ENCODE measurements around the gene NEK6. TPM values are rescaled to one million over a fixed set of nuclear protein-coding genes. Genes with fewer than 3 reads are reported as not detected.

Gene NEK6
- total and polyA plus RNA-seq, 10 donors: 11.2 to 71.3 (median 41.1) TPM

GRCh38 chr9:124216474-124217176, 41.1 kb upstream of the NEK6 start:
- no peaks in the 10 kb centered on the region for H3K36me3 ChIP-seq
- TF ChIP-seq, protein P1, sequence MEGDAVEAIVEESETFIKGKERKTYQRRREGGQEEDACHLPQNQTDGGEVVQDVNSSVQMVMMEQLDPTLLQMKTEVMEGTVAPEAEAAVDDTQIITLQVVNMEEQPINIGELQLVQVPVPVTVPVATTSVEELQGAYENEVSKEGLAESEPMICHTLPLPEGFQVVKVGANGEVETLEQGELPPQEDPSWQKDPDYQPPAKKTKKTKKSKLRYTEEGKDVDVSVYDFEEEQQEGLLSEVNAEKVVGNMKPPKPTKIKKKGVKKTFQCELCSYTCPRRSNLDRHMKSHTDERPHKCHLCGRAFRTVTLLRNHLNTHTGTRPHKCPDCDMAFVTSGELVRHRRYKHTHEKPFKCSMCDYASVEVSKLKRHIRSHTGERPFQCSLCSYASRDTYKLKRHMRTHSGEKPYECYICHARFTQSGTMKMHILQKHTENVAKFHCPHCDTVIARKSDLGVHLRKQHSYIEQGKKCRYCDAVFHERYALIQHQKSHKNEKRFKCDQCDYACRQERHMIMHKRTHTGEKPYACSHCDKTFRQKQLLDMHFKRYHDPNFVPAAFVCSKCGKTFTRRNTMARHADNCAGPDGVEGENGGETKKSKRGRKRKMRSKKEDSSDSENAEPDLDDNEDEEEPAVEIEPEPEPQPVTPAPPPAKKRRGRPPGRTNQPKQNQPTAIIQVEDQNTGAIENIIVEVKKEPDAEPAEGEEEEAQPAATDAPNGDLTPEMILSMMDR (IDR thresholded peaks at IDR 0.05 in 8 of 11, conservative IDR thresholded peaks at IDR 0.05 in 3 of 11): no peak
- TF ChIP-seq POLR2AphosphoS5 (IDR thresholded peaks at IDR 0.05): peak; percentile 34 to 63 (median 60)
- no peak for TF ChIP-seq POLR2A (IDR thresholded peaks at IDR 0.05)
- H3K4me1 ChIP-seq: peaks cover 50 to 98% (median 83%) of the 10 kb centered on the region in 6 donors
- H3K4me3 ChIP-seq: peak overlapping the region in 1 of 8 donors; percentile 48
- 13 to 33% (median 19%) methylated on average over 8 to 9 of the region's 9 CpGs for WGBS, 5 donors
- intact Hi-C loops (cut with DNase I; ENCODE audit: low total_unique reads): no loop called here
- H3K27ac ChIP-seq: peak overlapping the region; percentile 57 to 91 (median 87)
- H3K9me3 ChIP-seq: no peaks in the 10 kb centered on the region
- H3K27me3 ChIP-seq (replicated peaks in 1 of 7): no peaks in the 10 kb centered on the region
- DNase-seq: peak; percentile 93

DNA sequence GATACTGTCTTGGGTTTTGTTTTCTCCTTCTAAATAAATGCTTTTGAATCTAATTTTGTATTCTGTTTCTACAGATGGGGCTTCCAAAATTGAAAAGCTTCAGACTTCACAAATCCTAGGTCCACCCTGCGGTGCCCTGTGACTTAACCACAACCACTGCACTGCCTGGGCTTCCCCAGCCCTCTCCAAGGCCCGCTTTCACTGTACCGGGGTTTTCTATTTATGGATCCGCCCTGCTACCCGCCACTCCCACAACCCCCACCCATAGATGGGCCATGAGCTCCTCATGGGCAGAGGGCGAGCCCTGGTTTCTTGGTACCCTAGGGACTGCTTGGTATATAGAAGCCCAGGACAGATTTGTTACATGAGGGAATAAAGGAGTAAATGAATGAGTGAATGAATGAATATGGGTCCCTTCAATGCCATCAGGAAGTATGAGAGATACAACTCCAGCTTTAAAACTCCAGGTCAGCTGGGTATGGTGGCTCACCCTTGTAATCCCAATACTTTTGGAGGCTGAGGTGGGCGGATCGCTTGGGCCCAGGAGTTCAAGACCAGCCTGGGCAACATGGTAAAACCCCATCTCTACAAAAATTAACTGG, 39.8 kb upstream of the NEK6 start:
- peak overlapping the region; percentile 21 to 91 (median 87) for H3K27ac ChIP-seq
- DNase-seq: peak; percentile 82
- H3K4me1 ChIP-seq: peaks cover 50 to 100% (median 92%) of the 10 kb centered on the region in 6 donors

DNA sequence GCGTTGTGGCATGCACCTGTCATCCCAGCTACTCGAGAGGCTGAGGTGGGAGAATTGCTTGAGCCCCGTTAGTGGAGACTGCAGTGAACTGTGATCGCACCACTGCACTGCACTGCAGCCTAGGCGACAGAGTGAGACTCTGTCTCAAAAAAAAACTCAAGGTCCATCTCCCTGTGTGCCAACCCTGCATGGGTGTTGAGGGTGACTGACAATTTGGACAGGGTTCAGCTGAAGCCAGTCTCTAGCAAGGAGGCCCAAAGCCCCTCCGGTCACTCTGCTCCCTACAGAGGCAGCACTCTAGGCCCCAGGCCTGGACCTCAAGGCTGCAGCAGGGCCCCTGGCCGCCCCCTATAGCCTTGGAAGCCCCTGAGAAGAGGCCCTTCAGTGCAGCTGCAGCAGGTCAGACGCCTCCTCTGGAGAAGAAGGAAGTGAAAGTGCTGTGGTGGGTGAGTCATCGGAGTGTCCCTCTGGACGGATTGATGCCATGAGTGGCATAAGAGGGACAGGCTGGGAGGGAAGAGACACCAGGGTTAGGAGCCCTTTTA, 39.2 kb upstream of the NEK6 start:
- Histone ChIP-seq H3K4me1 (peaks cover 51 to 100% (median 95%) of the 10 kb centered on the region in 6 donors), H3K36me3 (no peaks in the 10 kb centered on the region), H3K9me3 (no peaks in the 10 kb centered on the region), H3K27me3 (replicated peaks in 1 of 7) (no peaks in the 10 kb centered on the region), H3K4me3 (peak overlapping the region in 1 of 8 donors; percentile 19), H3K27ac (peak overlapping the region; percentile 21 to 91 (median 87))
- peak; percentile 89 for DNase-seq
- WGBS, 5 donors: 26 to 43% (median 34%) methylated on average over 8 to 10 of the region's 10 CpGs
- TF ChIP-seq, protein P1 (IDR thresholded peaks at IDR 0.05 in 8 of 11, conservative IDR thresholded peaks at IDR 0.05 in 3 of 11): no peak
- peak; percentile 54 to 75 (median 59) for TF ChIP-seq POLR2AphosphoS5 (IDR thresholded peaks at IDR 0.05)
- TF ChIP-seq POLR2A (IDR thresholded peaks at IDR 0.05): no peak
- intact Hi-C loops (cut with DNase I; ENCODE audit: low total_unique reads): no loop called here

More for the DNA sequence above, 39.8 kb upstream of the NEK6 start:
- no peak for TF ChIP-seq POLR2AphosphoS5 (IDR thresholded peaks at IDR 0.05)
- TF ChIP-seq POLR2A (IDR thresholded peaks at IDR 0.05): no peak
- TF ChIP-seq, protein P1 (IDR thresholded peaks at IDR 0.05 in 8 of 11, conservative IDR thresholded peaks at IDR 0.05 in 3 of 11): no peak
- Histone ChIP-seq H3K36me3 (no peaks in the 10 kb centered on the region), H3K27me3 (replicated peaks in 1 of 7) (no peaks in the 10 kb centered on the region), H3K9me3 (no peaks in the 10 kb centered on the region), H3K4me3 (peak overlapping the region in 1 of 8 donors; percentile 48)
- WGBS, 5 donors: 33 to 52% (median 46%) methylated on average over 8 of the region's 8 CpGs
- intact Hi-C loops (cut with DNase I; ENCODE audit: low total_unique reads): no loop called here

DNA sequence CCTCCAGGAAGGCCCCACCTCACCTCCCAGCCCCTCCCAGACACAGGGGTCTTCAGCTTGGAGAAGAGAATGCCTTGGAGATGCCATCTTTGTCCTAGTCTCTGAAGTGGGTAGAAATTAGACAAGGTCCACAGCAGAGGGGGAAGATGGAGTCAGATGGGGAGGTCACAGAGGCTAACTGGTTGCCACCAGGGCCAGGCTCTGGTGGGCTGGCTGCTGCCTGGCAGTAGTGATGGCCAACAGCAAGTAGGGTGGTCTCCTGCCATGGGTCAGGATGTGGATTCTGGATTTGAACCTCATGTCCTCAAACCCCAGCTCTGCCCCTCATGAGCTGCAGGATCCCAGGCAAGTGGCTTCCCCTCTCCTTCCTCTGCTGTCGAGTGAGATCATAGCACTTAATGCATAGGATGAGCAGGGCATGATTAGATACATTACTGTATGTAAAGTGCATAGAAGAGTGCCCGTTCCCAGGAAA, 38.7 kb upstream of the NEK6 start:
- H3K4me1 ChIP-seq: peaks cover 50 to 100% (median 94%) of the 10 kb centered on the region in 6 donors
- intact Hi-C loops (cut with DNase I; ENCODE audit: low total_unique reads): no loop called here
- peak overlapping the region in 1 of 8 donors; percentile 19 for H3K4me3 ChIP-seq
- H3K36me3 ChIP-seq: no peaks in the 10 kb centered on the region
- H3K27ac ChIP-seq: peak overlapping the region; percentile 21 to 91 (median 87)
- no peaks in the 10 kb centered on the region for H3K9me3 ChIP-seq
- WGBS, 5 donors: 43 to 60% (median 49%) methylated on average over 2 of the region's 2 CpGs
- DNase-seq: peak; percentile 76
- TF ChIP-seq, protein P1 (IDR thresholded peaks at IDR 0.05 in 8 of 11, conservative IDR thresholded peaks at IDR 0.05 in 3 of 11): no peak
- TF ChIP-seq POLR2A (IDR thresholded peaks at IDR 0.05): no peak
- TF ChIP-seq POLR2AphosphoS5 (IDR thresholded peaks at IDR 0.05): no peak
- H3K27me3 ChIP-seq (replicated peaks in 1 of 7): no peaks in the 10 kb centered on the region

Measured in spleen (tissue), 11 donors.